Measurements from ENCODE around the gene LIMK1.
"Not testable (repeated sequence)": the region's sequence is repeated elsewhere in the genome, so short reads cannot be mapped to it uniquely, and the experiment has no call there.

LIMK1 gene

DNA sequence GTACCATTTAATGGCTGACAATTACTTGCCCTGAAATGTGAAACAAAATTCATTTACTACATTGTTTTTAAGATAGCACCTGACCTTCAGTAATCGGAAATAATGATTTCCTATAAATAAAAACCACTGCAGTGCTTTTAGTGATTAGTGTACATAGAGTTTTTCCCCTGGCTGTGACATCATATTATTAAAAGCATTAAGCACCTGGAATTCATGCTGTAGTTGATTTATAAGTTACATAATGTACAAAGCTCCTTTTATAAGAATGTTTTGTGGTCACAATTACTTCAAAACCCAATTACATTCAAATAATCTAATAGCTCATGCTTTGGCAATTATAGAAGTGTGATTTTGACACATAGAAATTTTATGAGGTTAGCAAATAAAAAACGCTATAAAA lies 46.3 kb downstream of the LIMK1 start:
- DNase-seq: no peak

- DNase-seq: no peak
Observed at GRCh38 chr7:74130518-74130917, 46.9 kb downstream of the LIMK1 start.

DNA sequence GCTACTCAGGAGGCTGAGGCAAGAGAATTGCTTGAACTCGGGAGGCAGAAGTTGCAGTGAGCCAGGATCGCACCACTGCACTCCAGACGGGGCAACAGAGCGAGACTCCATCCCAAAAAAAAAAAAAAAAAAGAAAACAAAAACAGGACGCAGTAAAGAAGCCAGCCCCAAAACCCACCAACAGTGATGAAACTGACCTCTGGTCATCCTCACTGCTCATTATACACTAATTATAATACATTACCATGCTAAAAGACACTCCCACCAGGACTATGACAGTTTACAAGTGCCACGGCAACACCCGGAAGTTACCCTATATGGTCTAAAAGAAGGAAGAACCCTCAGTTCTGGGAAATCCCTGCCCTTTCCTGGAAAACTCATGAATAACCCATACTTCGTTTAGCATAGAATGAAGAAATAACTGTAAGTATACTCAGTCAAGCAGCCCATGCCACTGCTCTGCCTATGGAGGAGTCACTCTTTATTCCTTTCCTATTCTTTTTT lies 50.6 kb downstream of the LIMK1 start:
- DNase-seq: no peak

DNA sequence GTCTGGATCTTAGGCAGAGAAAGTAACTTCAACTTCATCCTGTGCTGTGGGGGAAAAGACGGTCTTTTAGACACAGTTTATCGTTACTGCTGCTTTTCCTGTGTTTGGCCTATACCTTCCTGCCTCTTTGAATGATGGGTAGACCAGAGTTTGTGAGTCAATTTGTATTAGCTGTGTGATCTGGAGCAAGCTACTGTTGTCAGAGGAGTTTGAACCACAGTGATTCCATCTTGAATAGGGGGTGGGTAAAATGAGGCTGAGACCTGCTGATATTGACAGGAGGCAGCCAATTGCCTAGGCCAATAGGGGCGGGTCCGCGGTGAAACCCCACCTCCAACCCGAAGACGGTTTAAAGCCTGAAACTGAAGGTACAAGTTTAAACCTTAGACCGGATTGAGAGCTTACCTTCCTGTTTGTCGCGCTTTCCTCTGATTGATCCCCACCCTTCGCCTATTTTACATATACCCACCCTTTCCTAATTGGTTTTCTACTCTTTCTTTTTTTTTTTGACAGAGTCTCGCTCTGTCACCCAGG lies 54.8 kb downstream of the LIMK1 start:
- no peak for DNase-seq

DNA sequence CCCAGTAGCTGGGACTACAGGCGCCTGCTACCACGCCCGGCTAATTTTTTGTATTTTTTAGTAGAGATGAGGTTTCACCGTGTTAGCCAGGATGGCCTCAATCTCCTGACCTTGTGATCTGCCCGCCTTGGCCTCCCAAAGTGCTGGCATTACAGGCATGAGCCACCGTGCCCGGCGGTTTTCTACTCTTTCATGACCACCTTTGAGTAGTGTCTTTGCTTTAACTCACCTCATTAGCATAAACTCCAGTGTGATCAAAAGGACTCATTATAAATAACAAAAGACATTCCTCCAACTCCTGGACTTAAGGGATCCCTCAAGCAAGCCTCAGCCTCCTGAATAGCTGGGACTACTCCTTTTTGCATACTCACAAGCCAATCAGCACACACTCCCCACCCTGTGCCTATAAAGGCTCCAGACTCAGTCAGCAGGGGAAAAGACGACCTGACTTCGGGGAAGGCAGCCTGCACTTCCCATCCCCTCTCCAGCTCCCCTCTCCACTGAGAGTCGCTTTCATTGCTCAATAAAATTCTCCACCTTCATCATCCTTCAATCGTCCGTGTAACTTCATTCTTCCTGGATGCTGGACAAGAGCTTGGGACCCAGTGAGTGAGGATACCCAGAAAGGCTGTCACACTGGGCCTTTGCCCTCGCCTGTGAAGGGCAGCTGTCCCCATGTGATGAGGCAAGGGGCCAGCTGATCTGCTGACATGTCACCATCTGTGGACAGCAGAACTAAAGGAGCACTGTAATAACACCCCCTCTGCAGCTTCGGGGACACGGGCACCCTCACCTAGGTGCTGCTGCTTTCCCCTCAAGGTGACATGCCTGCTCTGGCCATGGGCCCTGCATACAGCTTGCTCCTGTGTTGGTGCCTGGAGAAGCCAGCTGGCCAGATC lies 55.6 kb downstream of the LIMK1 start:
- DNase-seq: no peak

DNA sequence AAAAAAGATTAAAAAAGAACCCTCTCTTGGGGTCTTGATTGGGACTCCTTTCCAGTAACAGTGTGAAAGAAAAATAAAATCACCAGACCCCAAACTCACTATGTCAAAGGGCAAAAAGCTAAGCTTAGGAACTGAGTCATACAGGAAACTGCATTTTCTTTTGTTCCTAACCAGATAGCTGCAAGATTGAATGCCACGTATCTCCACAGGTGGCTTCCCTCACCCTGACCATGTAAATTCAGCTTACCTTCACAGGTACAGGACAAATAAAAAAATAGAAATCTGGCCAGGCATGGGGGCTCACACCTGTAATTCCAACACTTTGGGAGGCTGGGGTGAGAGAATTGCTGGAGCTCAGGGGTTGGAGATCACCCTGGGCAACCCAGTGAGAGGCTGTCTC lies 58.1 kb downstream of the LIMK1 start:
- DNase-seq: no peak

DNA sequence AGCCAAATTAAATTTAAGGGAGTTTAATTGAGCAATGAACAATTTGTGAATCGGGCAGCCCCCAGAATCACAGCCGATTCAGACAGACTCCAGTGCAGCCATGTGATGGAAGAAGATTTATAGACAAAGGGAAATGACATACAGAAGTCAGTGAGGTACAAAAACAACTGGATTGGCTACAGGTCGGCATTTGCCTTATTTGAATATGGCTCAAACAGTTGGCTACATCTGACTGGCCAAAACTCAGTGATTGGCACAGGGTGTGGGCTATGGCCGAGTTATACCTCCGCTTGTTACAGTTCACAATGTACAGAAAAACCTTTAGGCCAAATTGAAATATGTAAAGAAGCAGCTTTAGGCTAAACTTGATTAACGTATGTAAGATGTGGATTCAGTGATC lies 59.8 kb downstream of the LIMK1 start:
- DNase-seq: no peak

GRCh38 chr7:74148491-74148890 lies 64.9 kb downstream of the LIMK1 start:
- DNase-seq: no peak

DNA sequence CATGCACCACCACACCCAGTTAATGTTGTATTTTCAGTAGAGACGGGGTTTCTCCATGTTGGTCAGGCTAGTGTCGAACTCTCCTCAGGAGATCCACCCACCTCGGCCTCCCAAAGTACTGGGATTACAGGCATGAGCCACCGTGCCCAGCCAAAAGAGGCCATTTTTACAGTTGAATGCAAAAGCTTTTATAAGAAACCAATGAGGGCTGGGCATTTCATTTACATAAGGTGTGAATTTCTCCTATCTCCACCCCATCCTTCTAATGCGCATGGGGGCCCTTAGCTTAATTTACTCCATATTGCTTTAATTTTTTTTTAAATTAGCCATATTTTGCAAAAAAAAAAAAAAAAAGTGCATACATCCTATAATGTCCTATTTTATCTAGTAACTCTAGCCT lies 65.5 kb downstream of the LIMK1 start:
- no peak for DNase-seq

- no peak for DNase-seq
Observed at GRCh38 chr7:74149603-74150002, 66.0 kb downstream of the LIMK1 start.

GRCh38 chr7:74153736-74154135 lies 70.1 kb downstream of the LIMK1 start:
- DNase-seq: no peak

GRCh38 chr7:74155810-74156395 lies 72.3 kb downstream of the LIMK1 start:
- DNase-seq: no peak

DNA sequence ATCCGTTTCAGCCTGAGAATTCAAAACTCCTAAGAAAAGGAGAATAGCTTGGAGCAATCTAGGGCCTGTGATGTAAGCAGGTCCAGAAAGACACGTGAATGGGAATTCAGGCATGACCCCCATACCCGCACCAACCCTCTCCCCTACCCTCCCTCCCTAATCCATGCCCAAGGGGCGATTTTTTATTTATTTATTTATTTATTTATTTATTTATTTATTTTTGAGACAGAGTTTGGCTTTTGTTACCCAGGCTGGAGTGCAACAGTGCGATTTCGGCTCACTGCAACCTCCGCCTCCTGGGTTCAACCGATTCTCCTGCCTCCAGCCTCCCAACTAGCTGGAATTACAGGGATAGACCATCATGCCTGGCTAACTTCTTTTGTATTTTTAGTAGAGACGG lies 74.0 kb downstream of the LIMK1 start:
- no peak for DNase-seq

DNA sequence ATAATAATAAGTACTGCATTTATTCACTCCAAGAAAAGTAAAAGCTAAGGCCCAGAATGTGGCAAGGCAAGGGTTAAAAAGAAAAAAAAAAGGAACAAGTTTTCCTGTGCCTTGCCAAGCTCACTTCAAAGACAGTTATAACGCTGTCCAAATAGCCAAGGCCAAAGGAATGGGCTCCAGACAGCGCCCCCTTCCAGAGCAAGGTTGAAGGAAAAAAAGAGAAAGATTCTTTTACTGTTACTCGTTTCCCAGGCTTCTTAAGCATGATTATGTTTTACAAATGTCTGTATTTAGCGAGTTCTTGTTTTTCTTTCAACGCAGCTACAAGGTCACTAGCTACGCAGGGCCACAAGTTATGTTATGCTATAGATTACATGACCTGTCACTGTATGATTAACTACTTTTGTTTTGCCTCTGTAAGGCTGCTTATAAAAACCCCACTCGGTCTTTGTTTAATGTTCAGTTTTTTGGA lies 81.4 kb downstream of the LIMK1 start:
- DNase-seq: no peak

DNA sequence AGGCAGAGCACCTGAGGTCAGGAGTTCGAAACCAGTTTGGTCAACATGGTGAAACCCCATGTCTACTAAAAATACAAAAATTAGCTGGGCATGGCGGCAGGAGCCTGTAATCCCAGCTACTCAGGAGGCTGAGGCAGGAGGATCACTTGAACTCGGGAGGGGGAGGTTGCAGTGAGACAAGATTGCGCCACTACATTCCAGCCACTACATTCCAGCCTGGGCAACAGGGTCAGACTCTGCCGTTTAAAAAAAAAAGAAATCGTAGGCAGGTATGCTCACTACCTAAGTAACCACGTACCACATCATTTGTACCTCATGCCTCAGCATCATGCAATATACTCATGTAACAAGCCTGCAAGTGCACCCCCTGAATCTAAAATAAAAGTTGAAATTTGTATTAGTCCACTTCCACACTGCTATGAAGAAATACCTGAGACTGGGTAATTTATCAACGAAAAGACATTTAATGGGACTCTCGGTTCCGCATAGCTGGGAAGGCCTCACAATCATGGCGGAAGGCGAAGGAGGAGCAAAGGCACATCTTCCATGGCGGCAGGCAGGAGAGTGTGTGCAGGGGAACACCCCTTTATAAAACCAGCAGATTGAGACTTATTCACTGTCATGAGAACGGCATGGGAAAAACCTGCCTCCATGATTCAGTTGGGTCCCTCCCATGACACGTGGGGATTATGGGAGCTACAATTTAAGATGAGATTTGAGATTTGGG lies 82.4 kb downstream of the LIMK1 start:
- DNase-seq: no peak

- DNase-seq: not testable (repeated sequence)
Observed at GRCh38 chr7:74167324-74167723, 83.7 kb downstream of the LIMK1 start.
